ENCODE measurements around the gene PSMB7.

DNA sequence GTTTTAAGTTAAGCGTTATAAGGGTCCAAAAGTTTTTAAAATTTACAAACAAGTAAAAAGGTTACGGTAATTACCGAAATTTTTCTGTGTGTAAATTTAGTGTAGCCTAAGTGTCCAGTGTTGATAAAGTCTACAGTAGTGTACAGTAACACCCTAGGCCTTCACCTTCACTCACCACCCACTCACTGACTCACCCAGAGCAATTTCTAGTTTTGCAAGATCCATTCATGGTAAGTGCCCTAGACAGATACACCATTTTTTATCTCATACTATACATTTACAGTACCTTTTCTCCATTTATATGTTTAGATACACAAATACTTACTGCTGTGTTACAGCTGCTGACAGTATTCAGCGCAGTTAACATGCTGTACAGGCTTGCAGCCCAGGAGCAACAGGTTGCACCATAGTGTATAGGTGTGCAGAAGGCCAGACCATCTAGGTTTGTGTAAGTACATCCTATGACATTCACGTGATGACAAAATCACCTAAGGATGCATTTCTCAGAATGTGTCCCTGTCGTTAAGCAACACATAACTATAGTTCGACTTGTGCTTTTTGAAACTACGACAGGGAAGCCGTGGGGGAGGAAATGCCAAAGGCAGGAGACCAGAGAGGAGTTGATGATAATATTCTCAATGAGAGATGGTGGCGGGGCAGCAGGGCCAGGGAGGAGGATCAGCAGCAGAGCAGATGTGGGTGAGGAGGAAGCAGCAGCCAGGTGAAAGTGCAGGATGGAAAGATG, 48.6 kb downstream of the PSMB7 start:
- TF ChIP-seq ZNF274 (IDR thresholded peaks at IDR 0.05; ENCODE audit: low read depth, low read length), result no peak
- TF ChIP-seq YY1 (IDR thresholded peaks at IDR 0.05; ENCODE audit: insufficient read depth, insufficient read length), result no peak
- no peak for TF ChIP-seq SUZ12 (IDR thresholded peaks at IDR 0.05; ENCODE audit: extremely low read depth, insufficient read depth, insufficient read length)
